IPS-20b (cell line): Measurements from ENCODE around the gene ROBO3.

Experiments used
- H3K27ac ChIP-seq: one replicate; pipeline ENCODE4 v1.5.1; 2013; ENCODE audit warnings: low read length
- H3K27me3 ChIP-seq: 2 replicates; pipeline ENCODE4 v1.6.1; 2013; ENCODE audit warnings: mild to moderate bottlenecking, low read length, inconsistent platforms; ENCODE audit not compliant: insufficient read depth
- H3K36me3 ChIP-seq: 2 replicates; pipeline ENCODE4 v1.6.1; 2013; ENCODE audit warnings: low read depth, mild to moderate bottlenecking, inconsistent platforms, low read length, moderate library complexity; ENCODE audit not compliant: insufficient read depth
- H3K4me1 ChIP-seq: 2 replicates; pipeline ENCODE4 v1.6.1; 2013; ENCODE audit warnings: mild to moderate bottlenecking, control low read depth, inconsistent platforms, low read length, moderate library complexity; ENCODE audit not compliant: insufficient read depth
- H3K4me3 ChIP-seq: 2 replicates; pipeline ENCODE4 v1.5.1; 2013; ENCODE audit warnings: mild to moderate bottlenecking, low read length, inconsistent platforms
- H3K9ac ChIP-seq: 2 replicates; pipeline ENCODE4 v1.6.1; 2013; ENCODE audit warnings: low read depth, mild to moderate bottlenecking, inconsistent platforms, low read length, moderate library complexity
- H3K9me3 ChIP-seq: 2 replicates; pipeline ENCODE4 v1.6.1; 2013; ENCODE audit warnings: mild to moderate bottlenecking, low read depth, low read length, inconsistent platforms; ENCODE audit not compliant: insufficient read depth

The ROBO3 gene

DNA sequence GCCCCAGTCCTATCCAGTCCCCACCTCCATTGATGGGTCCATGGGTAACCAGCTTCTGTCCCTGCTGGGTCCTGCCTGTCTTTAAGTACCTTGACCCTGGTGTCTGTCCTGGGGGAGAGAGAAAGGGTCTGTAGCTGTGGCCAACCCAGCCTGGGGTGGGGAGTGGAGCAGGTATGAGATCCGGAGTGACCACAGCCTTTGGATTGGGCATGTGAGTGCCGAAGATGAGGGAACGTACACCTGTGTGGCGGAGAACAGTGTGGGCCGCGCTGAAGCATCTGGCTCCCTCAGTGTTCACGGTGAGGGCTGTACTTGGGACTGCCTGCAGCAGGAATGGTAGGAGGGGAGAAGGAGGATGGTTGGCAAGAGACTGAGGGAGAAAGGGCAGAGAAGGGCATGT, 5.2 kb downstream of the ROBO3 start:
- Histone ChIP-seq H3K27me3 (peaks cover 100% of the 10 kb centered on the region), H3K9ac (no peak overlapping the region), H3K4me3 (no peak overlapping the region), H3K36me3 (no peaks in the 10 kb centered on the region), H3K27ac (no peak overlapping the region), H3K9me3 (peaks cover 3% of the 10 kb centered on the region), H3K4me1 (peaks cover 2% of the 10 kb centered on the region; the same call in 1 of the 2 replicates)

DNA sequence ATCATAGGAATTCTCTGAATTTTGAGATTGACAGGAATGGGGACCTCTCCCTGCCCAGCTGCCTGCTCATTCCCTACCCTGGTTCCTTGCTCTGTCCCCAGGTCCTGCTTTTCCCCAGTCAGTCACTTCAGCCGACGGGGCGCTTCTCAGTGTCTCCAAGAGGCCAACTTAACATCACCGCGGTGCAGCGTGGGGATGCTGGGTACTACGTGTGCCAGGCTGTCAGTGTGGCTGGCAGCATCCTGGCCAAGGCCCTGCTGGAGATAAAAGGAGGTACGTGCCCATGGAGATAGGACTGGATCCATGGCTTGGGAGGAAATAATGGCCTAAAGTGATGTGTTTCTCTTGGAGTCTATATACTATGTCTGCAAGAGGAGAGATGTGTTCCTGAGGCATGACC, 7.0 kb downstream of the ROBO3 start:
- Histone ChIP-seq H3K27me3 (peaks cover 91% of the 10 kb centered on the region), H3K27ac (no peak overlapping the region), H3K36me3 (no peaks in the 10 kb centered on the region)

DNA sequence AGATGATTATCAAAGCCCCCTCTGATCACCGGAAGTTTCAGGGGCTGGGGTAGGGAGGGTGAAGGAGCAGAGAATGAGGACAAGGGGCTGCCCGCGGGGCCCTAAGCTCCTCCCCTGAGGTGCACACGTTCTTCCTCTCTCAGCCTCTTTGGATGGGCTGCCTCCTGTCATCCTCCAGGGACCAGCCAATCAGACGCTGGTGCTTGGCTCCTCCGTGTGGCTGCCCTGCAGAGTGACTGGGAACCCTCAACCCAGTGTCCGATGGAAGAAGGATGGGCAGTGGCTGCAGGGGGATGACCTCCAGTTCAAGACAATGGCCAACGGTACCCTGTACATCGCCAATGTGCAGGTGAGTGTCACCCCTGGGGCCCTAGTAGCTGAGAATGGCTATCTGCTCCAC, 7.5 kb downstream of the ROBO3 start:
- Histone ChIP-seq H3K4me1 (peaks cover 6% of the 10 kb centered on the region; the same call in 1 of the 2 replicates), H3K9ac (no peak overlapping the region), H3K4me3 (no peak overlapping the region), H3K9me3 (no peaks in the 10 kb centered on the region), H3K27me3 (peaks cover 91% of the 10 kb centered on the region), H3K27ac (no peak overlapping the region), H3K36me3 (no peaks in the 10 kb centered on the region)

More for the DNA sequence above, 7.0 kb downstream of the ROBO3 start:
- no peaks in the 10 kb centered on the region for H3K9me3 ChIP-seq
- no peak overlapping the region for H3K9ac ChIP-seq
- no peak overlapping the region for H3K4me3 ChIP-seq
- H3K4me1 ChIP-seq = peaks cover 6% of the 10 kb centered on the region; the same call in 1 of the 2 replicates

DNA sequence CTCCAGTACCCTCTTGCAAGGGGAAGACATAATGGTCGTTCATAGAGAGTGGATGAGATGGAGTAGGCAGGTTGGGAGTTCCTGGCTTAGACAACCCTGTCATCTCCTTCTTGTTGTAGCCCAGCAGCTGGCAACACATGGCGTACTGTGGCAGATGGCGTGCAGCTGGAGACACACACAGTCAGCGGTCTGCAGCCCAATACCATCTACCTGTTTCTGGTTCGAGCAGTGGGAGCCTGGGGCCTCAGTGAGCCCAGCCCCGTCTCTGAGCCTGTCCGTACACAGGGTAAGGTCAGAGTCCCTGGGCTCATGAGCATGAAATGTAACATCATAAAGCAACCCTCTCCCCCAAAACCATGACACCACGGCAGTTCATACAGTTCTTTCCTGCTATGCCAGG, 8.7 kb downstream of the ROBO3 start:
- peaks cover 6% of the 10 kb centered on the region; the same call in 1 of the 2 replicates for H3K4me1 ChIP-seq
- no peak overlapping the region for H3K9ac ChIP-seq
- no peak overlapping the region for H3K4me3 ChIP-seq
- no peaks in the 10 kb centered on the region for H3K9me3 ChIP-seq
- H3K36me3 ChIP-seq = no peaks in the 10 kb centered on the region
- peaks cover 84% of the 10 kb centered on the region for H3K27me3 ChIP-seq
- no peak overlapping the region for H3K27ac ChIP-seq

DNA sequence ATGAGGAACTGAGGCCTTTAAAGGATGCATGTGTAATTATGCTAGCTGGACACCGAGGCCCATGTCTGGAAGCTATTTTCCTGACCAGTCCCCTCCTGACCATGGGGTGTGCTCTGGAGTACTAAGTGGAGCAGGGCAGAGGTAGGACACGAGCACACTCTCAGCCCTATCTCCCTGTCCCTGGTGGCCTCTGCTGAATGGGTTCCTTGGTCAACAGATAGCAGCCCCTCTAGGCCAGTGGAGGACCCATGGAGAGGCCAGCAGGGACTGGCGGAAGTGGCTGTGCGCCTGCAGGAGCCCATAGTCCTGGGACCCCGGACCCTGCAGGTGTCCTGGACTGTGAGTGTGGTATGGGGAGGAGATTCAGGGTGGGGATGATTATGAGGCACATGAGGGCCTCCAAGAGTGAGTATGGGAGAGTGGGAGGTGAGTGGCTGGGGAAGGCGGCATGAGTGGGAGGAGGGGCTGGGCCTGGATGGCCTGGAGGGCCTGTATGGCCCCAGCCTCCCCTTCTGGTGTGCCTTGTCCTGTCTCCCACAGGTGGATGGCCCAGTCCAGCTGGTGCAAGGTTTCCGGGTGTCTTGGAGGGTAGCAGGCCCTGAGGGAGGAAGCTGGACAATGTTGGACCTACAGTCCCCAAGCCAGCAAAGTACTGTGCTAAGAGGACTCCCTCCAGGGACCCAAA, 9.5 kb downstream of the ROBO3 start:
- Histone ChIP-seq H3K27me3 (peaks cover 77% of the 10 kb centered on the region), H3K4me1 (peaks cover 6% of the 10 kb centered on the region; the same call in 1 of the 2 replicates), H3K9ac (no peak overlapping the region), H3K27ac (no peak overlapping the region), H3K9me3 (no peaks in the 10 kb centered on the region), H3K36me3 (no peaks in the 10 kb centered on the region), H3K4me3 (no peak overlapping the region)

DNA sequence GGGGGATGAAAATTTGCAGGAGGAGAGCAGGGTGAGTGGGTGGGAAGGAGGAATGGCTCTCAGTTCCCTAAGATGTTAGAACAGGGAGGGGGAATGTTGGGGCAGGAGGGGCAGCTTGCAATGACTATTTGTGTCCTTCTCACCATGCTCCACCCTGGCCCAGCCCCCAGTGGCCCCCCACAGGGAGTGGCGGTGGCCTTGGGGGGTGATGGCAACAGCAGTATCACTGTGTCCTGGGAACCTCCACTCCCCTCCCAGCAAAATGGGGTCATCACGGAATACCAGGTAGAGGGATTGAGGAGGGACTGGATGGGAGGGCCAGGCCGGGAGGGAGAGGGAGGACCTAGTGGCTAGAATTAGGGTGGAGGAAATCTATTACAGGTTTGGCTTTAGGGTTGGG, 10.2 kb downstream of the ROBO3 start:
- peaks cover 6% of the 10 kb centered on the region; the same call in 1 of the 2 replicates for H3K4me1 ChIP-seq
- no peaks in the 10 kb centered on the region for H3K36me3 ChIP-seq
- H3K27me3 ChIP-seq = peaks cover 70% of the 10 kb centered on the region
- H3K9me3 ChIP-seq = no peaks in the 10 kb centered on the region
- peak overlapping the region; percentile 67 for H3K4me3 ChIP-seq
- no peak overlapping the region for H3K27ac ChIP-seq
- H3K9ac ChIP-seq = peak overlapping the region; percentile 71; the same call in 1 of the 2 replicates

DNA sequence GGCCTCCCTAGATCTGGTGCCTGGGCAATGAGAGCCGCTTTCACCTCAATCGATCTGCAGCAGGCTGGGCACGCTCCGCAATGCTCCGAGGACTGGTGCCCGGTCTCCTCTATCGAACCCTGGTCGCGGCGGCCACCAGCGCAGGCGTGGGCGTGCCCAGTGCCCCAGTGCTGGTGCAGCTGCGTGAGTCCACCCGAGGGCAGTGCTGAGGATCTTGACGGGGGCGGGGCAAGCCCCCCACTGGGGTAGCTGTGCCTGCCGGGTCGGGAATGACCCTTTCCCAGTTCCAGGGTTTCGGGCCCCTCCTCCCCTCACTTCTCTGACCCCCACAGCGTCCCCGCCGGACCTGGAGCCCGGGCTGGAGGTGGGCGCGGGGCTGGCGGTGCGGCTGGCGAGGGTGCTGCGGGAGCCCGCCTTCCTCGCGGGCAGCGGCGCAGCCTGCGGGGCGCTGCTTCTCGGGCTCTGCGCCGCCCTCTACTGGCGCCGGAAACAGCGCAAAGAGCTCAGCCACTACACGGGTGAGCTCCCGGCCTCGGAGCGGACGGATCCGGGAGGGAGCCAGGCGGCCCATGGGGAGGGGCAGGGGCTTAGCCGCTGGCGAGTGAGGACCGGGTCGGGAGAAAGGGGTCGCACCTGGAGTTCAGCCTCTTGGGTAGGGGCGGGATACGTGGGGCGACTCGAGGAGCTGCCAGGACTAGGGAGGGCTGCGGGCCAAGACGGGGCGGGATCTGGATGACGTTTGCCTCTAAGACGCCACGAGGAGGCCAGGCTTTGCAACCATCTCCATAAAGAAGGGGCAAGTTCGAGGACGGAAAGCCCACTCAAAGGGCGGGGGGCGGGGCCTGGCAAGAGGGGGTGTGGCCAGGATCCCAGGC, 10.9 kb downstream of the ROBO3 start:
- H3K9me3 ChIP-seq = no peaks in the 10 kb centered on the region
- peak overlapping the region; percentile 67 for H3K4me3 ChIP-seq
- H3K4me1 ChIP-seq = peaks cover 6% of the 10 kb centered on the region; the same call in 1 of the 2 replicates

DNA sequence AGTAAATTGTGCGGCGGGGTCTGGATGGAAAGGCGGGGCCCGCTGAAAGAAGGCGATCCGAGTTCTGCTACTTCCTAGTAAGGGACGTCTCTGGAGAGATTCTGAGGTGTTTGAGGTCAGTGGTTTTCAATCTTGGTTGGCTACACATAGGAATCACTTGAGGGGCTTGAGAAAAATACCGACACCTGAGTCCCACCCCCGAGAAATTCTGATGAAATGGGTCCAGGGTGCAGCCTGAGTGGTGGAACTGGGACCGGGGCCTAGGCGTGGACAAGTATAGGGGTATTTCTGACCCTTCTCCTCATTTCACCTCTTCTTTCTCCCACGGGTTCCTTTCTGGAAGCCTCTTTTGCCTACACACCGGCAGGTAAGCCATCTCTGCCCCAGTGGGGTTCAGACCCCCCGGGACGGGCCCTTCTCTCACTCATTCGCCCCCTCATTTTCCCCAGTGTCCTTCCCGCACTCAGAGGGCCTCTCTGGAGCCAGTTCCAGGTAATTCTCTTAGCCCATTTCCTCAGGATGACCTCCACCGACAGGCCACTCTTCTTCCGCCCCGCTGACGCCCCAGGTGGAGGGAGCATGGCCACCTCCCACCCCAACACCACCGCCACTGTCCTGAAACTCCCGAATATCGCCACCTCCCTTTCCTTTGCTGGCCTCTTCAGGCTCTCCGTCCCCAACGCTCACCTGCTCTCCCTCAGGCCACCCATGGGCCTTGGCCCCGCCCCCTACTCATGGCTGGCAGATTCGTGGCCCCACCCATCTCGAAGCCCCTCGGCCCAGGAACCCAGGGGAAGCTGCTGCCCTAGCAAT, 11.8 kb downstream of the ROBO3 start:
- Histone ChIP-seq H3K36me3 (no peaks in the 10 kb centered on the region), H3K4me1 (peaks cover 6% of the 10 kb centered on the region; the same call in 1 of the 2 replicates), H3K27me3 (peaks cover 54% of the 10 kb centered on the region), H3K9me3 (no peaks in the 10 kb centered on the region), H3K9ac (peak overlapping the region; percentile 42; the same call in 1 of the 2 replicates), H3K27ac (no peak overlapping the region), H3K4me3 (peak overlapping the region; percentile 67)

More for the DNA sequence above, 10.9 kb downstream of the ROBO3 start:
- no peaks in the 10 kb centered on the region for H3K36me3 ChIP-seq
- no peak overlapping the region for H3K27ac ChIP-seq
- H3K27me3 ChIP-seq = peaks cover 62% of the 10 kb centered on the region
- peak overlapping the region; percentile 71; the same call in 1 of the 2 replicates for H3K9ac ChIP-seq

DNA sequence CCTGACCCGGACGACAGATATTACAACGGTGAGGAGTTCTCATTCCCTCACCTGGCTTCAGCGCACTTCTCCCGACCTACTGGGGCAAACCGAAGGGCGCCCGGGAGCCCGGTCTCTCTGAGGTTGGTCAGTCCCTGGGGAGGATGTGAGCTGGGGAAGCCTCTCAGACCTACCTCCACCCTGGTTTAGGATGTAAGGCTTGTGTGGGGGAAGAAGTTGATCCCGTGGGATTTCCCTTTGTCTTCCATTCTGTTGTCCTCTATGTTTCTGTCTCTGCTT, 12.3 kb downstream of the ROBO3 start:
- Histone ChIP-seq H3K4me3 (peak overlapping the region; percentile 67; the same call in 1 of the 2 replicates), H3K9ac (no peak overlapping the region), H3K36me3 (no peaks in the 10 kb centered on the region), H3K27me3 (peaks cover 48% of the 10 kb centered on the region), H3K4me1 (peaks cover 6% of the 10 kb centered on the region; the same call in 1 of the 2 replicates), H3K9me3 (no peaks in the 10 kb centered on the region), H3K27ac (no peak overlapping the region)

DNA sequence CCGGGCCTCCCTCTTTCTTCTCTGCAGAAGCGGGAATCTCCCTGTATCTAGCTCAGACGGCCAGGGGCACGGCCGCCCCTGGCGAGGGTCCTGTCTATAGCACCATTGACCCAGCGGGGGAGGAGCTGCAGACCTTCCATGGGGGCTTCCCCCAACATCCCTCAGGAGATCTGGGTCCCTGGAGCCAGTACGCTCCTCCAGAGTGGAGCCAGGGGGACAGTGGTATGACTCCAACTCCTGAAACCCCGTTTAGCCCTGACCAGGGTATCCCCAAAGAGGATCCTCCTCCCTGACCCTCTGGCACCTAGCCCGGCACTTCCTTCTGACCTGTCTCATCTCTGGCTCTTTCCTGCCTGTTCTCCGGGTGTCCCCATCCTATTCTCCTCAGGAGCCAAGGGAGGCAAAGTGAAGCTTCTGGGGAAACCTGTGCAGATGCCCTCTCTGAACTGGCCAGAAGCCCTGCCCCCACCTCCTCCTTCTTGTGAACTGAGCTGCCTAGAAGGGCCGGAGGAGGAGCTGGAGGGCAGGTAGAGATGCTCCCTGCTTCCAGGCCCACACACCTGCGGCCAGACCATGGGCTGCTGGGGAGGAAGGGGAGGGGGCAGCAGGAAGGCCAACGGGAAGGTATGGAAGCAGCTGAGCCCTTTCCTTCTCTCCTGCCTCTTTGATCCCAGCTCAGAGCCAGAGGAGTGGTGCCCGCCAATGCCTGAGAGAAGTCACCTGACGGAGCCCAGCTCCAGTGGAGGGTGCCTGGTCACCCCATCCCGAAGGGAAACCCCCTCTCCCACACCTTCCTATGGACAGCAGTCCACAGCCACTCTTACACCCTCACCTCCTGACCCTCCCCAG, 12.9 kb downstream of the ROBO3 start:
- Histone ChIP-seq H3K9ac (no peak overlapping the region), H3K36me3 (no peaks in the 10 kb centered on the region), H3K4me3 (no peak overlapping the region), H3K27ac (no peak overlapping the region), H3K27me3 (peaks cover 42% of the 10 kb centered on the region), H3K9me3 (no peaks in the 10 kb centered on the region), H3K4me1 (peaks cover 6% of the 10 kb centered on the region; the same call in 1 of the 2 replicates)
